ENCODE results near the gene GNE. TPM values are rescaled to one million over a fixed set of nuclear protein-coding genes. Genes with fewer than 3 reads are reported as not detected.
"Not testable (repeated sequence)": the region's sequence is repeated elsewhere in the genome, so short reads cannot be mapped to it uniquely, and the experiment has no call there.

The GNE gene
- total RNA-seq (ENCODE audit: low replicate concordance), result 11.4 and 23.8 TPM in 2 replicates

GRCh38 chr9:36258208-36258995 is at the start of gene GNE:
Gene GNE (minus strand): TSS chr9:36258448. CDS start chr9:36249355, 9,093 bp downstream.
- TF ChIP-seq CTCF (IDR thresholded peaks at IDR 0.05; ENCODE audit: insufficient read depth, low read length), result no peak
- DNase-seq (ENCODE audit: low read depth), result peak; percentile 94
- peak within 1 kb of the TSS; percentile 83 for H3K4me3 ChIP-seq (ENCODE audit: low read depth, low read length)

GRCh38 chr9:36306471-36307306 is 48.4 kb upstream of the GNE start:
- no peak for DNase-seq (ENCODE audit: low read depth)
- H3K4me3 ChIP-seq (ENCODE audit: low read depth, low read length), result no peak overlapping the region
- no peak for TF ChIP-seq CTCF (IDR thresholded peaks at IDR 0.05; ENCODE audit: insufficient read depth, low read length)

GRCh38 chr9:36304366-36304765 is 46.1 kb upstream of the GNE start:
- not testable (repeated sequence) for H3K4me3 ChIP-seq (ENCODE audit: low read depth, low read length); DNase-seq (ENCODE audit: low read depth)

- no peak overlapping the region for H3K4me3 ChIP-seq (ENCODE audit: low read depth, low read length)
- DNase-seq (ENCODE audit: low read depth), result no peak
- no peak for TF ChIP-seq CTCF (IDR thresholded peaks at IDR 0.05; ENCODE audit: insufficient read depth, low read length)
Observed at GRCh38 chr9:36301227-36301626, 43.0 kb upstream of the GNE start.

- H3K4me3 ChIP-seq (ENCODE audit: low read depth, low read length), result no peak overlapping the region
- peak; percentile 37 for DNase-seq (ENCODE audit: low read depth)
- TF ChIP-seq CTCF (IDR thresholded peaks at IDR 0.05; ENCODE audit: insufficient read depth, low read length), result no peak
Observed at GRCh38 chr9:36298566-36298965, 40.3 kb upstream of the GNE start.

- no peak overlapping the region for H3K4me3 ChIP-seq (ENCODE audit: low read depth, low read length)
- DNase-seq (ENCODE audit: low read depth), result no peak
- no peak for TF ChIP-seq CTCF (IDR thresholded peaks at IDR 0.05; ENCODE audit: insufficient read depth, low read length)
Observed at GRCh38 chr9:36297798-36298197, 39.5 kb upstream of the GNE start.

GRCh38 chr9:36294996-36295395 is 36.7 kb upstream of the GNE start:
- not testable (repeated sequence) for DNase-seq (ENCODE audit: low read depth); H3K4me3 ChIP-seq (ENCODE audit: low read depth, low read length)
